Measurements from ENCODE around the gene SRRT.

DNA sequence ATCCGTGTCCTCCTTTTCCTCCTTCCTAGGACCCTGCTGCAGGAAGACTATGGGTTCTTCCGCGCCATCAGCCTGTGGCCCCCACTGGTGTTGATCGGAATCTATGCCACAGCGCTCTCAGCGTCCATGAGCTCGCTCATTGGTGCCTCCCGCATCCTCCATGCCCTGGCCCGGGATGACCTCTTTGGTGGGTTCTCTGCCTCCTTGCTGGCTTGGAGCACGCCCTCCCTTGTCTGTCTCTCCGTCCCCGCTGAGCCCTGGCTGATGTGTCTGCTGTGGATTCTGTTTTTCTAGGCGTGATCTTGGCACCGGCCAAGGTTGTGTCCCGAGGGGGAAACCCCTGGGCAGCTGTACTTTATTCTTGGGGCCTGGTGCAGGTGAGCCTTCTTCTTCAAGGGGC, 15.0 kb upstream of the SRRT start:
- no peak for TF ChIP-seq POLR2A (IDR thresholded peaks at IDR 0.05)
- TF ChIP-seq, protein P1, sequence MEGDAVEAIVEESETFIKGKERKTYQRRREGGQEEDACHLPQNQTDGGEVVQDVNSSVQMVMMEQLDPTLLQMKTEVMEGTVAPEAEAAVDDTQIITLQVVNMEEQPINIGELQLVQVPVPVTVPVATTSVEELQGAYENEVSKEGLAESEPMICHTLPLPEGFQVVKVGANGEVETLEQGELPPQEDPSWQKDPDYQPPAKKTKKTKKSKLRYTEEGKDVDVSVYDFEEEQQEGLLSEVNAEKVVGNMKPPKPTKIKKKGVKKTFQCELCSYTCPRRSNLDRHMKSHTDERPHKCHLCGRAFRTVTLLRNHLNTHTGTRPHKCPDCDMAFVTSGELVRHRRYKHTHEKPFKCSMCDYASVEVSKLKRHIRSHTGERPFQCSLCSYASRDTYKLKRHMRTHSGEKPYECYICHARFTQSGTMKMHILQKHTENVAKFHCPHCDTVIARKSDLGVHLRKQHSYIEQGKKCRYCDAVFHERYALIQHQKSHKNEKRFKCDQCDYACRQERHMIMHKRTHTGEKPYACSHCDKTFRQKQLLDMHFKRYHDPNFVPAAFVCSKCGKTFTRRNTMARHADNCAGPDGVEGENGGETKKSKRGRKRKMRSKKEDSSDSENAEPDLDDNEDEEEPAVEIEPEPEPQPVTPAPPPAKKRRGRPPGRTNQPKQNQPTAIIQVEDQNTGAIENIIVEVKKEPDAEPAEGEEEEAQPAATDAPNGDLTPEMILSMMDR (IDR thresholded peaks at IDR 0.05), result no peak
